AG09309 (cell line): ENCODE results near the gene FKBP15.

Source experiments
- DNase-seq: peaks from one replicate; pipeline ENCODE4 v3.0.0-alpha.2; 2010; ENCODE audit warnings: low read depth
- H3K4me3 ChIP-seq: 2 replicates; pipeline ENCODE4 v1.5.1; 2011; ENCODE audit warnings: mild to moderate bottlenecking, low read depth, low read length, moderate library complexity; ENCODE audit not compliant: control insufficient read depth
- TF ChIP-seq, protein P1 (sequence below): IDR thresholded peaks from 2 replicates; pipeline ENCODE4 v1.5.1; 2011; ENCODE audit warnings: mild to moderate bottlenecking, low read depth, low read length, inconsistent platforms; ENCODE audit not compliant: insufficient read depth, control insufficient read depth; ENCODE audit errors: missing control alignments

FKBP15 gene

GRCh38 chr9:113210815-113211214, 10.3 kb downstream of the FKBP15 start:
- TF ChIP-seq, protein P1, sequence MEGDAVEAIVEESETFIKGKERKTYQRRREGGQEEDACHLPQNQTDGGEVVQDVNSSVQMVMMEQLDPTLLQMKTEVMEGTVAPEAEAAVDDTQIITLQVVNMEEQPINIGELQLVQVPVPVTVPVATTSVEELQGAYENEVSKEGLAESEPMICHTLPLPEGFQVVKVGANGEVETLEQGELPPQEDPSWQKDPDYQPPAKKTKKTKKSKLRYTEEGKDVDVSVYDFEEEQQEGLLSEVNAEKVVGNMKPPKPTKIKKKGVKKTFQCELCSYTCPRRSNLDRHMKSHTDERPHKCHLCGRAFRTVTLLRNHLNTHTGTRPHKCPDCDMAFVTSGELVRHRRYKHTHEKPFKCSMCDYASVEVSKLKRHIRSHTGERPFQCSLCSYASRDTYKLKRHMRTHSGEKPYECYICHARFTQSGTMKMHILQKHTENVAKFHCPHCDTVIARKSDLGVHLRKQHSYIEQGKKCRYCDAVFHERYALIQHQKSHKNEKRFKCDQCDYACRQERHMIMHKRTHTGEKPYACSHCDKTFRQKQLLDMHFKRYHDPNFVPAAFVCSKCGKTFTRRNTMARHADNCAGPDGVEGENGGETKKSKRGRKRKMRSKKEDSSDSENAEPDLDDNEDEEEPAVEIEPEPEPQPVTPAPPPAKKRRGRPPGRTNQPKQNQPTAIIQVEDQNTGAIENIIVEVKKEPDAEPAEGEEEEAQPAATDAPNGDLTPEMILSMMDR, result no peak
- DNase-seq, result no peak
- H3K4me3 ChIP-seq, result no peak overlapping the region

GRCh38 chr9:113205861-113206260, 15.2 kb downstream of the FKBP15 start:
- no peak overlapping the region for H3K4me3 ChIP-seq
- DNase-seq, result no peak
- TF ChIP-seq, protein P1, result no peak

- no peak for DNase-seq
- H3K4me3 ChIP-seq, result no peak overlapping the region
- TF ChIP-seq, protein P1, result no peak
Observed at GRCh38 chr9:113205432-113205831, 15.6 kb downstream of the FKBP15 start.

- DNase-seq, result no peak
- no peak overlapping the region for H3K4me3 ChIP-seq
- TF ChIP-seq, protein P1, result no peak
Observed at GRCh38 chr9:113199683-113200329, 21.3 kb downstream of the FKBP15 start.

DNA sequence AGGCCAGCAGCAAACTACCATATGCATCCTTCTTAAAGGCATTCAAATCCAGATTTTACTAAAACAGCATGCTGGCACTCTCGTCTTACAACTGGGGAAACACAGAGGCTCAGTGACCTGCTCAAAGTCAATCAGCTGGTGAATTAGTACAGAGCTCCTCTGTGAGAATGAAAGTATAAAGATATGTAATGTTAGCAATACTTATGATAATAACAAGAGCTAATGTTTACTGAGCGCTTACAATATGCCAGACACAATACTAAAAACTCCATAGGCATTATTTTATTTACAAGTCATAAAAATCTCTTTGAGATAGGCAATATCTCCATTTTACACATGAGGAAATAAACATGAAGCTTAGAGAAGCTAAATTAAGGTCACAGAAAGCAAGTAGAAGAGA, 28.6 kb downstream of the FKBP15 start:
- TF ChIP-seq, protein P1, result no peak
- no peak overlapping the region for H3K4me3 ChIP-seq
- DNase-seq, result no peak

DNA sequence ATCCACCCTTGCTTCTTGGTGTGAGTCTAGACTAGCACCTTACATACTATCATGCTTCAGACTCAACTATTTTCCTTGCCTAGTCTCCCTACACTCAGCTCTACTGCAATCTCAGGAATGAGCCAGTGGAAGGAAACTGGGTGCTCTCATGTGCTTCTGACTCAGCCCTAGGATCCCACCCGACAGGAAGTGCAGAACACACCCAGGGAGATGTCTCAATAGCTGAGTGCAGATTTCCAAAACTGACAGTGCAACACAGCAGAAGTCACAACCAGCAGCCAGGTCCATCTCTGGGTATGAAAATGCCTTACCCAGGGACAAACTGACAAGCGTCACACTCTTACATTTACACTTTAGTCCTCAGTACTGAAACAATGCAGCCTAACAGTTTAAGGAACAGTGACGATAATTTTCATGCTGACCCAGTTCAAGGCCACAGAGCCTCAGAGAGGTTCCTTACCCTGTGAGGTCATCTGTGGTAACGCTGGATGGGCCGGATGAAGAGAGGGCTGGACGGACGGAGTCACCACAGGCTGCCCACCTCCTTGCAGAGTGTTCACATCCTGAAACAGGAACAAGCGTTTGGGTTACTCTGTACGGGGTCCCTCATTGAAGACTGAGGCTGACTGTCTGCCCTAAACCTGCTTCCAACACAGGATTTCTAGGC, 33.0 kb downstream of the FKBP15 start:
- peak overlapping the region; percentile 8 for H3K4me3 ChIP-seq
- TF ChIP-seq, protein P1, result no peak
- peak; percentile 75 for DNase-seq
